SK-N-MC (cell line): ENCODE measurements around the gene GRIK4.

Experiments used
- EZH2 ChIP-seq: fragments of 200-600 bp; sonication (generic); IDR thresholded peaks from one replicate; pipeline ENCODE4 v1.6.1; 2017; ENCODE audit warnings: antibody characterized with exemption
- POLR2AphosphoS5 ChIP-seq: IDR thresholded peaks from 2 replicates; pipeline ENCODE4 v1.6.1; 2012; ENCODE audit warnings: mild to moderate bottlenecking, low read depth, low read length, borderline replicate concordance

DNA sequence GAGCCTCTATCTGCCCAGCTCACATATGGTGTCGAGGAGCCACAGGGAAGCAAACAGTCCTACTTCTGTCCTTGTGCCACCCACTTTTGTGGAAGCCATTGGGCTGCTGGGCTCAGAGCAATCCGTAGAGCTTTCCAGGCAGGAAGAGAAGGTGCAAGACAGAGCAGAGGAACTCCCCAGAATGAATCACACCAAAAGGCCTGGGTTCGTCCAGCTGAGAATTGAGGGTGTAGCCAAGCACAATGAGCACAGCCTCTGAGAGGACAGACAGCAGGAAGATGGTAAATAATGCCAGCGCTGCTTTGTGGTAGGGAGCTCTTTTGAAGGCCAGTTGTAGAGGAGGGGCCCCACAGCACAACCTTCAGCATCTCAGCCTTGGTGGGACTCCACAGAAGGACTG lies 237.8 kb downstream of the GRIK4 start:
- TF ChIP-seq EZH2: no peak
- no peak for TF ChIP-seq POLR2AphosphoS5
